ENCODE results near the gene AK3.

DNA sequence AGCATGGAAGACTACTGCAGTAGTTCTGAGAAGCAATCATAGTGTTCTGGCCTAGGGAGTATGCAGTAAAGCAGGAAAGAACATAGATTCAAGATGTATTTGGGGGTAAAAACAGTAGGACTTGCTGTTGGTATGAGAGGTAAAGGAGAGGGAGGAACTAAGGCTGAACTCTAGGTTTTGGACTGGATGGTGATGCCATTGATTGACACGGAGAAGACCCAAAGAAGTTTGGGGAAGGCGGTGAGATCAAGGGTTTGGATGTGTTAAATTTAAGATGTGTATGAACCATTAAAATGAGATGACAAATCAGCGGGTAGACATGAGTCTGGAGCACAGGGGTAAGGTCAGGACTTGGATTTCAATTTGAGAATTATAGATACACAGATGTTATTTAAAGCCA, 63.6 kb downstream of the AK3 start:
- TF ChIP-seq EGR1 (IDR thresholded peaks at IDR 0.05; ENCODE audit: borderline replicate concordance in 1 of 2, low read depth in 2 of 2, low read length in 2 of 2) (no peak), RFX5 (IDR thresholded peaks at IDR 0.05; ENCODE audit: low read depth, low read length) (no peak), JUNB (IDR thresholded peaks at IDR 0.05) (no peak), CREB1 (IDR thresholded peaks at IDR 0.05; ENCODE audit: low read depth) (no peak), USF1 (IDR thresholded peaks at IDR 0.05; ENCODE audit: borderline replicate concordance, extremely low read length, insufficient read depth, low read depth, low read length) (no peak)
- TF ChIP-seq, protein P1, sequence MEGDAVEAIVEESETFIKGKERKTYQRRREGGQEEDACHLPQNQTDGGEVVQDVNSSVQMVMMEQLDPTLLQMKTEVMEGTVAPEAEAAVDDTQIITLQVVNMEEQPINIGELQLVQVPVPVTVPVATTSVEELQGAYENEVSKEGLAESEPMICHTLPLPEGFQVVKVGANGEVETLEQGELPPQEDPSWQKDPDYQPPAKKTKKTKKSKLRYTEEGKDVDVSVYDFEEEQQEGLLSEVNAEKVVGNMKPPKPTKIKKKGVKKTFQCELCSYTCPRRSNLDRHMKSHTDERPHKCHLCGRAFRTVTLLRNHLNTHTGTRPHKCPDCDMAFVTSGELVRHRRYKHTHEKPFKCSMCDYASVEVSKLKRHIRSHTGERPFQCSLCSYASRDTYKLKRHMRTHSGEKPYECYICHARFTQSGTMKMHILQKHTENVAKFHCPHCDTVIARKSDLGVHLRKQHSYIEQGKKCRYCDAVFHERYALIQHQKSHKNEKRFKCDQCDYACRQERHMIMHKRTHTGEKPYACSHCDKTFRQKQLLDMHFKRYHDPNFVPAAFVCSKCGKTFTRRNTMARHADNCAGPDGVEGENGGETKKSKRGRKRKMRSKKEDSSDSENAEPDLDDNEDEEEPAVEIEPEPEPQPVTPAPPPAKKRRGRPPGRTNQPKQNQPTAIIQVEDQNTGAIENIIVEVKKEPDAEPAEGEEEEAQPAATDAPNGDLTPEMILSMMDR (IDR thresholded peaks at IDR 0.05 in 2 of 3, conservative IDR thresholded peaks at IDR 0.05 in 1 of 3; ENCODE audit: control insufficient read depth in 2 of 3, extremely low read depth in 1 of 3, insufficient read depth in 1 of 3, low read depth in 3 of 3, low read length in 3 of 3): no peak
- TF ChIP-seq, protein P2, sequence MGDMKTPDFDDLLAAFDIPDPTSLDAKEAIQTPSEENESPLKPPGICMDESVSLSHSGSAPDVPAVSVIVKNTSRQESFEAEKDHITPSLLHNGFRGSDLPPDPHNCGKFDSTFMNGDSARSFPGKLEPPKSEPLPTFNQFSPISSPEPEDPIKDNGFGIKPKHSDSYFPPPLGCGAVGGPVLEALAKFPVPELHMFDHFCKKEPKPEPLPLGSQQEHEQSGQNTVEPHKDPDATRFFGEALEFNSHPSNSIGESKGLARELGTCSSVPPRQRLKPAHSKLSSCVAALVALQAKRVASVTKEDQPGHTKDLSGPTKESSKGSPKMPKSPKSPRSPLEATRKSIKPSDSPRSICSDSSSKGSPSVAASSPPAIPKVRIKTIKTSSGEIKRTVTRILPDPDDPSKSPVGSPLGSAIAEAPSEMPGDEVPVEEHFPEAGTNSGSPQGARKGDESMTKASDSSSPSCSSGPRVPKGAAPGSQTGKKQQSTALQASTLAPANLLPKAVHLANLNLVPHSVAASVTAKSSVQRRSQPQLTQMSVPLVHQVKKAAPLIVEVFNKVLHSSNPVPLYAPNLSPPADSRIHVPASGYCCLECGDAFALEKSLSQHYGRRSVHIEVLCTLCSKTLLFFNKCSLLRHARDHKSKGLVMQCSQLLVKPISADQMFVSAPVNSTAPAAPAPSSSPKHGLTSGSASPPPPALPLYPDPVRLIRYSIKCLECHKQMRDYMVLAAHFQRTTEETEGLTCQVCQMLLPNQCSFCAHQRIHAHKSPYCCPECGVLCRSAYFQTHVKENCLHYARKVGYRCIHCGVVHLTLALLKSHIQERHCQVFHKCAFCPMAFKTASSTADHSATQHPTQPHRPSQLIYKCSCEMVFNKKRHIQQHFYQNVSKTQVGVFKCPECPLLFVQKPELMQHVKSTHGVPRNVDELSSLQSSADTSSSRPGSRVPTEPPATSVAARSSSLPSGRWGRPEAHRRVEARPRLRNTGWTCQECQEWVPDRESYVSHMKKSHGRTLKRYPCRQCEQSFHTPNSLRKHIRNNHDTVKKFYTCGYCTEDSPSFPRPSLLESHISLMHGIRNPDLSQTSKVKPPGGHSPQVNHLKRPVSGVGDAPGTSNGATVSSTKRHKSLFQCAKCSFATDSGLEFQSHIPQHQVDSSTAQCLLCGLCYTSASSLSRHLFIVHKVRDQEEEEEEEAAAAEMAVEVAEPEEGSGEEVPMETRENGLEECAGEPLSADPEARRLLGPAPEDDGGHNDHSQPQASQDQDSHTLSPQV (IDR thresholded peaks at IDR 0.05): no peak
